Neural progenitor cell (in vitro differentiated cells): Measurements from ENCODE around the gene ZNF142. TPM values are rescaled to one million over a fixed set of nuclear protein-coding genes. Genes with fewer than 3 reads are reported as not detected.

Experiments used
- DNase-seq: peaks from one replicate; pipeline ENCODE4 v3.0.0-alpha.2; 2016; ENCODE audit warnings: low spot score
- H2AFZ ChIP-seq: fragments of 200-600 bp; sonication (generic); replicated peaks from 2 replicates; pipeline ENCODE4 v1.6.1; 2016; ENCODE audit warnings: antibody characterized with exemption
- H3F3A ChIP-seq: fragments of 200-600 bp; sonication (generic); 2 replicates; pipeline ENCODE4 v1.6.1; 2016; ENCODE audit warnings: antibody characterized with exemption, low read depth
- H3K27ac ChIP-seq: fragments of 200-600 bp; sonication (generic); 2 replicates; pipeline ENCODE4 v1.5.1; 2016; ENCODE audit warnings: mild to moderate bottlenecking
- H3K27me3 ChIP-seq: fragments of 200-600 bp; sonication (generic); 2 replicates; pipeline ENCODE4 v1.6.1; 2016; ENCODE audit warnings: mild to moderate bottlenecking, moderate library complexity
- H3K36me3 ChIP-seq: fragments of 200-600 bp; sonication (generic); 2 replicates; pipeline ENCODE4 v1.5.1; 2016
- H3K4me1 ChIP-seq: fragments of 200-600 bp; sonication (generic); 2 replicates; pipeline ENCODE4 v1.6.1; 2016; ENCODE audit warnings: mixed run types
- H3K4me2 ChIP-seq: fragments of 200-600 bp; sonication (generic); 2 replicates; pipeline ENCODE4 v1.6.1; 2016
- H3K4me3 ChIP-seq: fragments of 200-600 bp; sonication (generic); 2 replicates; pipeline ENCODE4 v1.5.1; 2016
- H3K79me2 ChIP-seq: fragments of 200-600 bp; sonication (generic); 2 replicates; pipeline ENCODE4 v1.6.1; 2016; ENCODE audit warnings: low read depth
- H3K9ac ChIP-seq: fragments of 200-600 bp; sonication (generic); 2 replicates; pipeline ENCODE4 v1.6.1; 2016
- H3K9me3 ChIP-seq: fragments of 200-600 bp; sonication (generic); 2 replicates; pipeline ENCODE4 v1.5.1; 2016; ENCODE audit warnings: low read depth
- H4K20me1 ChIP-seq: fragments of 200-600 bp; sonication (generic); 2 replicates; pipeline ENCODE4 v1.6.1; 2016; ENCODE audit warnings: low read depth
- H3K27ac Mint-ChIP-seq: 3 replicates; pipeline ENCODE4 v1.8.0; 2021; ENCODE audit warnings: mixed read lengths
- H3K27me3 Mint-ChIP-seq: 2 replicates; pipeline ENCODE4 v1.8.0; 2022; ENCODE audit warnings: low read depth, mild to moderate bottlenecking, inconsistent platforms, moderate library complexity, mixed read lengths; ENCODE audit not compliant: insufficient read depth
- H3K36me3 Mint-ChIP-seq: 3 replicates; pipeline ENCODE4 v1.8.0; 2021; ENCODE audit warnings: mixed read lengths
- H3K4me1 Mint-ChIP-seq: 3 replicates; pipeline ENCODE4 v1.8.0; 2021; ENCODE audit warnings: mixed read lengths
- H3K4me3 Mint-ChIP-seq: 3 replicates; pipeline ENCODE4 v1.8.0; 2021; ENCODE audit warnings: mild to moderate bottlenecking, moderate library complexity, mixed read lengths
- H3K9me3 Mint-ChIP-seq: 3 replicates; pipeline ENCODE4 v1.8.0; 2020; ENCODE audit warnings: mixed read lengths
- CTCF ChIP-seq: fragments of 200-600 bp; sonication (generic); IDR thresholded peaks from 2 replicates; pipeline ENCODE4 v1.5.1; 2017; ENCODE audit warnings: antibody characterized with exemption, mild to moderate bottlenecking
- EZH2 ChIP-seq: fragments of 200-600 bp; sonication (generic); IDR thresholded peaks from 2 replicates; pipeline ENCODE4 v1.6.1; 2017; ENCODE audit warnings: antibody characterized with exemption, mild to moderate bottlenecking, moderate library complexity
- EZH2phosphoT487 ChIP-seq: fragments of 200-600 bp; sonication (generic); IDR thresholded peaks from 2 replicates; pipeline ENCODE4 v1.6.1; 2017; ENCODE audit warnings: antibody characterized with exemption
- total RNA-seq: library from RNA; depleted of rRNA; stranded (reverse); fragments of >200 nt; gene quantifications from 2 replicates; pipeline ENCODE4 v1.2.3, GENCODE V29; 2015; ENCODE audit warnings: low replicate concordance

ZNF142 gene
- total RNA-seq, 1 donor from 2014 or later = 3.3 TPM

GRCh38 chr2:218623366-218623705, 36.1 kb downstream of the ZNF142 start:
- no peaks in the 10 kb centered on the region for H3K36me3 ChIP-seq
- no peaks in the 10 kb centered on the region for H3K4me1 ChIP-seq
- no peaks in the 10 kb centered on the region for H3K9me3 ChIP-seq
- Mint-ChIP-seq H3K9me3 (no peaks in the 10 kb centered on the region), H3K4me3 (no peak overlapping the region), H3K4me1 (no peaks in the 10 kb centered on the region), H3K36me3 (no peaks in the 10 kb centered on the region), H3K27me3 (peaks cover 2% of the 10 kb centered on the region), H3K27ac (no peak overlapping the region)
- H3K4me3 ChIP-seq = no peak overlapping the region
- H3K4me2 ChIP-seq = no peak overlapping the region
- TF ChIP-seq CTCF (no peak), EZH2 (no peak), EZH2phosphoT487 (no peak)
- no peaks in the 10 kb centered on the region for H3F3A ChIP-seq
- DNase-seq = no peak
- H4K20me1 ChIP-seq = no peaks in the 10 kb centered on the region
- no peak overlapping the region for H3K9ac ChIP-seq
- no peak overlapping the region for H3K27ac ChIP-seq
- no peaks in the 10 kb centered on the region for H3K27me3 ChIP-seq
- no peak overlapping the region for H2AFZ ChIP-seq
- no peaks in the 10 kb centered on the region for H3K79me2 ChIP-seq

DNA sequence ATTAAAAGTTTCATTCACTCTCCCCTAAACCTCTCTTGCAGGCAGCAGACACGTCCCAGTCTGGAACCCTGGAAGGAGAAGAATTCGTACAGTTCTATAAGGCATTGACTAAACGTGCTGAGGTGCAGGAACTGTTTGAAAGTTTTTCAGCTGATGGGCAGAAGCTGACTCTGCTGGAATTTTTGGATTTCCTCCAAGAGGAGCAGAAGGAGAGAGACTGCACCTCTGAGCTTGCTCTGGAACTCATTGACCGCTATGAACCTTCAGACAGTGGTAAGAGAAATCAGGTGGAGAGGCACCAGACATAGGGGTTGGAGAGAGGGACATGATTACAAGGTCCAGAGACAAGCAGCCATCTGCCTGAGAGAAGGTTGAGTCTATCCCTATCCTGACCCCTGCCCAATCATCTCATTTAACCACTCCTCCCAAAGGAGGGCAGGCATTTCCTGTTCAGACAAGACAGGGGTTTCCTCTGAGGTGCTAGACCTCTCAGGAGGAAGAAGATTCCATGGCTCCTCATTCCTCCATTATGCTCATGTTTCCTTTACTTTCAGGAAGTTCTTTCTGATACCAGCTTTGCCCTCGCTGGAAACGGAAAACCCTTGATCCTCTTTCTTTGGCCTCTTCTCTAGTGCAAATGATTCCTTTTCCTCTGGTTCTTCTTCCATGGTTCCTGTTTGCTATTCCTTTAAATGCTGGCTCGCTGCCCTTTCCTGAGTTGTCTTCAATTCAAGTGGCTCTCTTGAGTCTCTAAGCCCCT, 36.6 kb downstream of the ZNF142 start:
- DNase-seq = no peak
- Histone ChIP-seq H3K4me2 (no peak overlapping the region), H3K27ac (no peak overlapping the region), H3K4me3 (no peak overlapping the region), H3K9me3 (no peaks in the 10 kb centered on the region), H2AFZ (peak overlapping the region; percentile 58), H3F3A (no peaks in the 10 kb centered on the region), H3K36me3 (no peaks in the 10 kb centered on the region), H4K20me1 (no peaks in the 10 kb centered on the region), H3K79me2 (no peaks in the 10 kb centered on the region), H3K9ac (no peak overlapping the region), H3K4me1 (no peaks in the 10 kb centered on the region), H3K27me3 (no peaks in the 10 kb centered on the region)
- H3K4me1 Mint-ChIP-seq = no peaks in the 10 kb centered on the region
- peaks cover 2% of the 10 kb centered on the region for H3K27me3 Mint-ChIP-seq
- no peaks in the 10 kb centered on the region for H3K9me3 Mint-ChIP-seq
- no peaks in the 10 kb centered on the region for H3K36me3 Mint-ChIP-seq
- no peak overlapping the region for H3K4me3 Mint-ChIP-seq
- TF ChIP-seq EZH2phosphoT487 = no peak
- no peak for TF ChIP-seq CTCF
- no peak for TF ChIP-seq EZH2
- H3K27ac Mint-ChIP-seq = no peak overlapping the region

DNA sequence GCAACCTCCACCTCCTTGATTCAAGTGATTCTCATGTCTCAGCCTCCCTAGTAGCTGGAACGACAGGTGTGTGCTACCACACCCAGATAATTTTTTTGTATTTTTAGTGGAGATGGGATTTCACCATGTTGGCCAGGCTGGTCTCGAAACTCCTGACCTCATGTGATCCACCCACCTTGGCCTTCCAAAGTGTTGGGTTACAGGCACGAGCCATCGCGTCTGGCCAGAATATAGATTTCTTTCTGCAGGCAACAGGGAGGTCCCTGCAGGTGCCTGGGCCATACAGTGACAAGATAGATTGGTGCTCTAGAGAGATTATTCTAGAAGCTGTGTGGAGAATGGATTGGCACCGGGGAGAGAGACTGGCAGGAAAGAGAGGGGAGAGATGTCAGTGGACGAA, 38.4 kb downstream of the ZNF142 start:
- H3K27me3 Mint-ChIP-seq = peaks cover 2% of the 10 kb centered on the region
- no peak overlapping the region for H2AFZ ChIP-seq
- no peaks in the 10 kb centered on the region for H3K4me1 Mint-ChIP-seq
- H3F3A ChIP-seq = no peaks in the 10 kb centered on the region
- H3K27me3 ChIP-seq = no peaks in the 10 kb centered on the region
- no peak overlapping the region for H3K4me3 ChIP-seq
- no peaks in the 10 kb centered on the region for H3K4me1 ChIP-seq
- H3K9me3 Mint-ChIP-seq = no peaks in the 10 kb centered on the region
- H3K36me3 ChIP-seq = no peaks in the 10 kb centered on the region
- no peak overlapping the region for H3K27ac Mint-ChIP-seq
- H3K4me2 ChIP-seq = no peak overlapping the region
- H4K20me1 ChIP-seq = no peaks in the 10 kb centered on the region
- TF ChIP-seq EZH2phosphoT487 (no peak), EZH2 (no peak), CTCF (no peak)
- H3K27ac ChIP-seq = no peak overlapping the region
- H3K9ac ChIP-seq = no peak overlapping the region
- H3K9me3 ChIP-seq = no peaks in the 10 kb centered on the region
- DNase-seq = no peak
- H3K36me3 Mint-ChIP-seq = no peaks in the 10 kb centered on the region
- H3K79me2 ChIP-seq = no peaks in the 10 kb centered on the region
- no peak overlapping the region for H3K4me3 Mint-ChIP-seq
